ENCODE results near the gene INPP5A.

Gene INPP5A

DNA sequence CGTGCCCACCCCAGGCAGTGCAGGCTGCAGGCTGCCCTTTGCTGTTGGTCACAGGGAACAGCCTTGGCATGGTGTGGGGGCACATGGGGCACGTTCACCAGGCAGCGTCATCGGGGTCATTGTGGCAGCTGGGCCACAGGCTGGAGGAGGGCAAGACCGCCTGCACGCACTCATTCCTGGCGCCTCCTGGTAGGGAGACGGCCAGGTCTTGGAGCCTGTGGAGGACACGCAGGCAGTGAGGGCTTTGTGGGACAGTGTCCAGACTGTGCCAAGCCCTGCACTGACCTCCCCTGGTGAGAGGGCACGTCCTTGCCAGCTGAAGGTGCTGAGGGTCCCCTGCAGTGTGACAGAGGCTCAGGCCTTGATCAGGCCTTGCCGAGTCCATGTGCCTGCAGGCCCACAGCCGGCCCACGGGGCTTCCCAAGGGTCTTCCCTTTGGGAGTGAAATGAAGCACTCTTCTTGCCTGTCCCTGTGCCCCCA is 171.9 kb downstream of the INPP5A start:
- TF ChIP-seq, protein P1, sequence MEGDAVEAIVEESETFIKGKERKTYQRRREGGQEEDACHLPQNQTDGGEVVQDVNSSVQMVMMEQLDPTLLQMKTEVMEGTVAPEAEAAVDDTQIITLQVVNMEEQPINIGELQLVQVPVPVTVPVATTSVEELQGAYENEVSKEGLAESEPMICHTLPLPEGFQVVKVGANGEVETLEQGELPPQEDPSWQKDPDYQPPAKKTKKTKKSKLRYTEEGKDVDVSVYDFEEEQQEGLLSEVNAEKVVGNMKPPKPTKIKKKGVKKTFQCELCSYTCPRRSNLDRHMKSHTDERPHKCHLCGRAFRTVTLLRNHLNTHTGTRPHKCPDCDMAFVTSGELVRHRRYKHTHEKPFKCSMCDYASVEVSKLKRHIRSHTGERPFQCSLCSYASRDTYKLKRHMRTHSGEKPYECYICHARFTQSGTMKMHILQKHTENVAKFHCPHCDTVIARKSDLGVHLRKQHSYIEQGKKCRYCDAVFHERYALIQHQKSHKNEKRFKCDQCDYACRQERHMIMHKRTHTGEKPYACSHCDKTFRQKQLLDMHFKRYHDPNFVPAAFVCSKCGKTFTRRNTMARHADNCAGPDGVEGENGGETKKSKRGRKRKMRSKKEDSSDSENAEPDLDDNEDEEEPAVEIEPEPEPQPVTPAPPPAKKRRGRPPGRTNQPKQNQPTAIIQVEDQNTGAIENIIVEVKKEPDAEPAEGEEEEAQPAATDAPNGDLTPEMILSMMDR (conservative IDR thresholded peaks at IDR 0.05): no peak
- no peak overlapping the region for H3K27ac ChIP-seq

DNA sequence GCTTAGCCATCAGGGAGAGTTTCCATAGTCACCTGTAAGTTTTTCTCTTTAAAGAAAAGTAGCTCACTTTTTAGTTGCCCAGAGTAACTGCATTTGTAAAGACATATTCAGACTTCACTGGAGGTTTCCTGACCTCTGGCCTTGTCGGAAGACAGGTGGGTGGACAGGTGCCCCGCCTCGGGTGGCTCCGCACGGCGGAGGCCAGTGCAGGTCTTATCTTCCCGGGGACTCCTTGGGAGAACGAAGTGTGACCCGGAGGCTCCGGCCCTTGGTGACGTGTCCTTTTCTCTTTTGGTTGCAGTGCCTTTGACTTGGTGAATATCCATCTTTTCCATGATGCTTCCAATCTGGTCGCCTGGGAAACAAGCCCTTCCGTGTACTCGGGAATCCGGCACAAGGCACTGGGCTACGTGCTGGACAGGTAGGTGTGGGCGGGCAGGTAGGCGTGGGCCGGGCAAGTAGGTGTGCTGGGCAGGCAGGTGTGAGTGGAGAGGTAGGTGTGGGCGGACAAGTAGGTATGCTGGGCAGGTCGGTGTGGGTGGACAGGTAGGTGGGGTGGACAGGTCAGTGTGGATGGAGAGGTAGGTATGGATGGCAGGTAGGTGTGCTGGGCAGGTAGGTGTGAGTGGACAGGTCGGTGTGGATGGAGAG is 172.6 kb downstream of the INPP5A start:
- TF ChIP-seq, protein P1 (conservative IDR thresholded peaks at IDR 0.05): no peak
- no peak overlapping the region for H3K27ac ChIP-seq

DNA sequence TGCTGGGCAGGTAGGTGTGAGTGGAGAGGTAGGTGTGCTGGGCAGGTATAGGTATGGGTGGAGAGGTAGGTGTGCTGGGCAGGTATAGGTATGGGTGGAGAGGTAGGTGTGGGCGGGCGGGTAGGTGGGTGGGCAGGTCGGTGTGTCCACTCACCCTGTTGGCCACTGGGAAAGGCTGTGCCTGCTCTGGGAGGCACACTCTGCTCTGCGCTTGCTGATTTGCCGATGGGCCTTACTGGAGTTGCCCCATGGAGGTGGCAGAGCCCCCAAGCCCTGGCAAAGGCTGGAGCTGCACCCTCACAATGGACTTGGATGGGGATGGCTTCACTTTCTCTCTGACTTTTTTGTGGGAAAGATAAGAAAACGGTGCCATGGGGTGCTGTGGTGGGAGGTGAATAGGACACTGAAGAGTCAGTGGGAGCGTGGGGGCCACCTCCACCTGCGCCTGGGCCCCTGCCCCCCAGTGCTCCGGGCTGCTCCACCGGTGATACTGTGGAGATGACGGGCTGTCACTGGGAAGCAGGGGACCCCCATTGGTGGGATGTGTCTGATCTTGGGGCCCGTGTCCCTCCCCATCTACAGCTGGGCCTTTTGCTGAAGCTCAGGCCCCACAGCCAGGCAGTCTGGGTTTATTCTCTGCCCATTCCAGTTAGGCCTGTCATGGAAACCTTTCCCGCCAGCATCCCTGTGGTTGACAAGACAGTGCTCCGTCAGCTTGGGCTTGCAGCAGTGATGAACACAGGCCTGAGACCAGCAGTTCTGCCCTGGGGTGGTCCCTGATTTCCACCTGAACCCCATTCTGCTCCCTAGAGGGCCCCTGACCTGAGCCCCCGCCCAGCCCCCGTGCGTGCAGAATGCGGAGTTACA is 173.4 kb downstream of the INPP5A start:
- TF ChIP-seq, protein P1 (conservative IDR thresholded peaks at IDR 0.05): no peak
- H3K27ac ChIP-seq: no peak overlapping the region

DNA sequence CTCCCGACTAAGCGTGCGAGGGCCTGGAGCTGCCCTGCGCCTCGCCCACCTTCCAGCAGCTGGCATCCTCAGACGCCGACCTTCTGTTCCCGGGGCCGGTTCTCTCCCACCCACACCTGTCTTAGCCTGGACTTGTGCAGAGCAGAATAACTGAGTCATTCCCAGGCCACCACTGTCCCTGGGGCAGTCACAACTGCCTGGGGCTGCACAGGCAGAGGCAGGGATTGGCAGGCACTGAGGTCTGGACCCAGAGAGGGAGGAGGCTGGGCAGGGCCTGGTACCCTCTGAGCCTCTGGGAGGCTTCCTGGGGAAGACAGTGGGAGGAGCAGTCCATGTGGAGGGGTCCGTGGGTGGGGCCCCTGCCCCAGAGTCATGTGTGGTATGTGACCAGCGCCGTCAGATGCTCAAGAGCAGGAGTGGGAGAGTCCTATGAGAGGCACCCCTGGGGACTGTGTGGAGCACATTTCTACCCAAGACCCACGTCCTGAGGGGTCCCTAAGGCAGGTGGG is 174.1 kb downstream of the INPP5A start:
- H3K27ac ChIP-seq: no peak overlapping the region
- TF ChIP-seq, protein P1 (conservative IDR thresholded peaks at IDR 0.05): no peak

DNA sequence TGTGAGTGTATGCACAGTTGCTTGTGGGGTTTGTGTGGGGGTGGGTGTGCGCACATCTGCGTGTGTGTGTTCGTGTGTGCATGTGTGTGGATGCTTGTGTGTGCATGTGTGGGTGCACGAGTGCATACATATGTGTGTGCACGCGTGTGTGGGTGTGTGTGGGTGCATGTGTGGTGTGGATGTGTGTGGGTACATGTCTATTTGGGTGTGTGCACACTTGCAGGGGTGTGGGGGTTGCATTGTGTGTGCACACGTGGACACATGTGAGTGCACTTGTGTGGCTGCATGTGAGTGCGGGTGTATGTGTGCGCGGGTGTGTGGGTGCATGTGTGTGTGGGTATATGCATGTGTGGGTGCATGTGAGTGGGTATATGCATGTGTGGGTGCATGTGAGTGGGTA is 174.7 kb downstream of the INPP5A start:
- no peak overlapping the region for H3K27ac ChIP-seq
- TF ChIP-seq, protein P1 (conservative IDR thresholded peaks at IDR 0.05): no peak

DNA sequence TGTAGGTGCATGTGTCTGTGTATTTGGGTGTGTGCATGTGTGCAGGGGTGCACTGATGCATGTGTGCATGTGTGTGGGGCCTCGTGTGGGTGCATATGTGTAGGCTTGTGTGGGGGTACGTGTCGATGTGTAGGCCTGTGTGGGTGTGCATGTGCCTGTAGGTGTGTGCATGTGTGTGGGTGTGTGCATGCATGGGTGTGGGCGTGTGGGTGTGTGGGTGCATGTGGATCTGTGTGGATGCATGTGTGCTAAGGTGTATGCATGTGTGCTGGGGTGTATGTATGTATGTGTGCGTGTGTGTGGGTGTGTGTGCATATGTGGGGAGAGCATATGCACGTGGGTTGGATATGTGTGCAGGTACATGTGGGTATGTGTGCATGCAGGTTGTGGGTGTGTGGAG is 175.2 kb downstream of the INPP5A start:
- no peak overlapping the region for H3K27ac ChIP-seq
- TF ChIP-seq, protein P1 (conservative IDR thresholded peaks at IDR 0.05): no peak

DNA sequence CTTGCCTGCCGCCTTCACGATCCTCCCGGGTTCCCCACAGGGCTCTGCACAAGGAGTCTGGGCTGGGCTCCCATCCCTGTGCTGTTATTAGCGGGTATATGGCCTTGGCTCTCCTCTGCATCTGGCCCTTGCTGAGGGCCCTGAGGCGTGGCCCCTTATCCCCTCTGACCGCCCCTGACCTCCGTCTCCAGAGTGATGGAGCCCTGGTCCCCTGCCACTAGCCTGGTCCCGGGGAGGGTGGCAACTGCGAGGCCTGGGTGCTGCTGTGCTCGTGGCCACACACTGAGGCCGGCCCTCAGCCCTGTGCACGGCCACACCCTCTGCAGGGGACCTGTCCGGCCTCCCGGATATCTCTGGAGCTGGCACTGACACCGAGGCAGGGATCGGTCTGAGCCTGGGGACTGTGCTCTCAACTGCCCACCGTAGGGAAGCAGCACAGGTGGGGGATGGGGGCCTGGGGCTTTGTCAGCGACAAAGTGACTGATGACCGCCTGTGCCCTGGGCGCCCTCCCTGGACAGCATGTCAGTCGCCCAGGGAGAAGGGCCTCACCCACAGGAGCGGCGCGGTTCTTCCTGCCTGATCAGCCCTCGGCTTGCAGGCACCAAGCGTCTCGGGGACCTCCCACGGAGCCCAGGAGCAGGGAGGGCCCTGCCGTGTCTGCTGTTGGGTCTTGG is 176.0 kb downstream of the INPP5A start:
- H3K27ac ChIP-seq: no peak overlapping the region
- TF ChIP-seq, protein P1 (conservative IDR thresholded peaks at IDR 0.05): no peak

All from VCaP (cell line).